Liver (tissue), 9 donors: ENCODE results near the gene BRINP1. TPM values are rescaled to one million over a fixed set of nuclear protein-coding genes. Genes with fewer than 3 reads are reported as not detected.

Experiments
- DNase-seq: peaks from one replicate; pipeline ENCODE4 v3.0.0-alpha.2; 2017; ENCODE audit warnings: low spot score
- H3K27ac ChIP-seq, 2 donors: one replicate each; pipeline ENCODE4 v1.7.0; 2013; ENCODE audit warnings: inconsistent platforms in 2 of 2, low read length in 2 of 2, control low read depth in 1 of 2, low read depth in 1 of 2, mild to moderate bottlenecking in 1 of 2
- H3K27me3 ChIP-seq, 4 donors: one replicate each; pipeline versions ENCODE4 v1.6.1 to v1.7.0; 2013; ENCODE audit warnings: low read length in 3 of 4, inconsistent platforms in 1 of 4, mild to moderate bottlenecking in 1 of 4, moderate library complexity in 1 of 4; ENCODE audit not compliant: control insufficient read depth in 4 of 4, insufficient read depth in 4 of 4
- H3K36me3 ChIP-seq, 4 donors: one replicate each; pipeline versions ENCODE4 v1.6.1 to v1.7.0; 2013; ENCODE audit warnings: low read length in 3 of 4, mild to moderate bottlenecking in 3 of 4, low read depth in 1 of 4, moderate library complexity in 1 of 4; ENCODE audit not compliant: control insufficient read depth in 4 of 4, insufficient read depth in 3 of 4
- H3K4me1 ChIP-seq, 4 donors: one replicate each; pipeline versions ENCODE4 v1.6.1 to v1.7.0; 2013; ENCODE audit warnings: low read length in 3 of 4, mild to moderate bottlenecking in 3 of 4, moderate library complexity in 1 of 4; ENCODE audit not compliant: control insufficient read depth in 4 of 4, insufficient read depth in 4 of 4
- H3K4me3 ChIP-seq, 3 donors: one replicate each; pipeline versions ENCODE4 v1.6.1 to v1.7.0; 2013; ENCODE audit warnings: low read length in 3 of 3, control low read depth in 1 of 3, low read depth in 1 of 3, mild to moderate bottlenecking in 1 of 3
- H3K9ac ChIP-seq, 2 donors: one replicate each; pipeline ENCODE4 v1.7.0; 2013; ENCODE audit warnings: low read length in 2 of 2, mild to moderate bottlenecking in 2 of 2, moderate library complexity in 2 of 2, control low read depth in 1 of 2, low read depth in 1 of 2
- H3K9me3 ChIP-seq, 4 donors: one replicate each; pipeline versions ENCODE4 v1.6.1 to v1.7.0; 2013; ENCODE audit warnings: low read length in 3 of 4; ENCODE audit not compliant: control insufficient read depth in 4 of 4
- ATF3 ChIP-seq: IDR thresholded peaks from 2 replicates; pipeline ENCODE4 v1.6.1; 2016; ENCODE audit warnings: antibody characterized with exemption
- CTCF ChIP-seq: fragments of 150-350 bp; IDR thresholded peaks from 2 replicates; pipeline ENCODE4 v1.5.1; 2017; ENCODE audit warnings: improper control_type of control experiment, low read depth, low read length; ENCODE audit not compliant: missing input control
- EGR1 ChIP-seq, 2 donors: IDR thresholded peaks; 2 replicates each; pipeline ENCODE4 v1.6.1; 2016 to 2018; ENCODE audit warnings: antibody characterized with exemption in 2 of 2, low read depth in 2 of 2
- FOXA1 ChIP-seq: IDR thresholded peaks from 2 replicates; pipeline ENCODE4 v1.6.1; 2016; ENCODE audit warnings: antibody characterized with exemption
- FOXA2 ChIP-seq: IDR thresholded peaks from 2 replicates; pipeline ENCODE4 v1.6.1; 2016; ENCODE audit warnings: antibody characterized with exemption
- HNF4A ChIP-seq, 2 donors: conservative IDR thresholded peaks; 2 replicates each; pipeline ENCODE4 v1.6.1; 2016; ENCODE audit warnings: antibody characterized with exemption in 2 of 2, mild to moderate bottlenecking in 2 of 2
- HNF4G ChIP-seq: IDR thresholded peaks from 2 replicates; pipeline ENCODE4 v1.6.1; 2016; ENCODE audit warnings: antibody characterized with exemption
- JUND ChIP-seq, 2 donors: IDR thresholded peaks; 2 replicates each; pipeline ENCODE4 v1.6.1; 2016; ENCODE audit warnings: antibody characterized with exemption in 2 of 2
- NR2F2 ChIP-seq: IDR thresholded peaks from 2 replicates; pipeline ENCODE4 v1.6.1; 2016; ENCODE audit warnings: antibody characterized with exemption
- RAD21 ChIP-seq, 2 donors: IDR thresholded peaks; 2 replicates each; pipeline ENCODE4 v1.6.1; 2016; ENCODE audit warnings: antibody characterized with exemption in 2 of 2, mild to moderate bottlenecking in 2 of 2
- REST ChIP-seq: IDR thresholded peaks from 2 replicates; pipeline ENCODE4 v1.6.1; 2016; ENCODE audit warnings: antibody characterized with exemption, mild to moderate bottlenecking
- RXRA ChIP-seq, 2 donors: IDR thresholded peaks; 2 replicates each; pipeline ENCODE4 v1.6.1; 2017 to 2018; ENCODE audit warnings: antibody characterized with exemption in 2 of 2, mild to moderate bottlenecking in 1 of 2
- SP1 ChIP-seq: IDR thresholded peaks from 2 replicates; pipeline ENCODE4 v1.6.1; 2018; ENCODE audit warnings: antibody characterized with exemption, mild to moderate bottlenecking
- TAF1 ChIP-seq: conservative IDR thresholded peaks from 2 replicates; pipeline ENCODE4 v1.6.1; 2016; ENCODE audit warnings: antibody characterized with exemption, mild to moderate bottlenecking
- YY1 ChIP-seq: IDR thresholded peaks from 2 replicates; pipeline ENCODE4 v1.6.1; 2016; ENCODE audit warnings: antibody characterized with exemption, mild to moderate bottlenecking
- WGBS: extraction: QIAGEN DNeasy Blood & Tissue Kit; methylation state at CpG from one replicate; pipeline ENCODE4 v1.1.7; 2013; 5-methylcytosine and 5-hydroxymethylcytosine counted together
- polyA plus RNA-seq, 2 donors: library from polyadenylated mRNA; stranded (reverse) in 1 of 2; unstranded in 1 of 2; fragments of 200-250 nt in 1 of 2; fragments of >200 nt in 1 of 2; fragmentation: Nextera tagmentation in 1 of 2; extraction: Ambion mirVana in 1 of 2; gene quantifications; one replicate each; pipeline versions ENCODE4 v1.2.1 to v1.2.3, GENCODE V29; 2013 to 2015
- total RNA-seq, 2 donors: library from RNA; depleted of rRNA; stranded (reverse); fragments of >200 nt; gene quantifications; one replicate each; pipeline ENCODE4 v1.2.3, GENCODE V29; 2014
- TF ChIP-seq, protein P1 (sequence below): IDR thresholded peaks from 2 replicates; pipeline ENCODE4 v1.6.1; 2016; ENCODE audit warnings: antibody characterized with exemption
- TF ChIP-seq, protein P2 (sequence below): IDR thresholded peaks from 2 replicates; pipeline ENCODE4 v1.6.1; 2016; ENCODE audit warnings: antibody characterized with exemption
- donor health status: healthy.
- donor health status: healthy.
- donor health status: healthy.
- donor health status: healthy.
- donor health status: healthy.

The BRINP1 gene
- total and polyA plus RNA-seq, 4 donors: under 0.01 to 0.43 (median 0.18) TPM

DNA sequence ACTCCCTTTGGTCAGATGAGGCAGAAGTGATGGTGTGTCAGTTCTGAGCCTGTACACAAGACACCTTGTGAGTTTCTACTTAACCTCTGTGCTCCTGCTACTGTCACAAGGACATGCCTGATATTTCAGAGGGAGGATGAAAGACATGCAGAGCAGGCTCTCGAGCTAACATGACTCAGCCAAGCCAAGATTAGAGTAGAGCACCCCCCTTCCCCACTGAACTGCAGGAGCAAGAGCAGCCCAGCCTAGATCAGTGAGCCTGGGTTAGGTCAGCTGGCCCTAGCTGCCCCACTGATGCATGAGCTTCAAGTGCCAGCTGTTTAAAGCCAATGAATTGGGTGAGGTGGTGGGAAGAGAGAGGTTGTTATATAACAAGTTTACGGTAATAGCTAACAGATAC lies 36.7 kb downstream of the BRINP1 start:
- no peak for DNase-seq
- no peak overlapping the region for H3K9ac ChIP-seq
- no peaks in the 10 kb centered on the region for H3K27me3 ChIP-seq
- TF ChIP-seq, protein P1, sequence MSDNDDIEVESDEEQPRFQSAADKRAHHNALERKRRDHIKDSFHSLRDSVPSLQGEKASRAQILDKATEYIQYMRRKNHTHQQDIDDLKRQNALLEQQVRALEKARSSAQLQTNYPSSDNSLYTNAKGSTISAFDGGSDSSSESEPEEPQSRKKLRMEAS: no peak
- TF ChIP-seq FOXA1: no peak
- no peak for TF ChIP-seq RXRA (IDR thresholded peaks at IDR 0.05)
- no peak for TF ChIP-seq HNF4G
- no peak for TF ChIP-seq ATF3
- TF ChIP-seq TAF1: no peak
- no peak for TF ChIP-seq REST
- TF ChIP-seq, protein P2, sequence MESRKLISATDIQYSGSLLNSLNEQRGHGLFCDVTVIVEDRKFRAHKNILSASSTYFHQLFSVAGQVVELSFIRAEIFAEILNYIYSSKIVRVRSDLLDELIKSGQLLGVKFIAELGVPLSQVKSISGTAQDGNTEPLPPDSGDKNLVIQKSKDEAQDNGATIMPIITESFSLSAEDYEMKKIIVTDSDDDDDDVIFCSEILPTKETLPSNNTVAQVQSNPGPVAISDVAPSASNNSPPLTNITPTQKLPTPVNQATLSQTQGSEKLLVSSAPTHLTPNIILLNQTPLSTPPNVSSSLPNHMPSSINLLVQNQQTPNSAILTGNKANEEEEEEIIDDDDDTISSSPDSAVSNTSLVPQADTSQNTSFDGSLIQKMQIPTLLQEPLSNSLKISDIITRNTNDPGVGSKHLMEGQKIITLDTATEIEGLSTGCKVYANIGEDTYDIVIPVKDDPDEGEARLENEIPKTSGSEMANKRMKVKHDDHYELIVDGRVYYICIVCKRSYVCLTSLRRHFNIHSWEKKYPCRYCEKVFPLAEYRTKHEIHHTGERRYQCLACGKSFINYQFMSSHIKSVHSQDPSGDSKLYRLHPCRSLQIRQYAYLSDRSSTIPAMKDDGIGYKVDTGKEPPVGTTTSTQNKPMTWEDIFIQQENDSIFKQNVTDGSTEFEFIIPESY: no peak
- TF ChIP-seq EGR1 (IDR thresholded peaks at IDR 0.05; ENCODE audit: low read depth in 2 of 2): no peak
- TF ChIP-seq HNF4A (conservative IDR thresholded peaks at IDR 0.05): no peak
- no peak for TF ChIP-seq FOXA2
- TF ChIP-seq JUND (IDR thresholded peaks at IDR 0.05): no peak
- no peak for TF ChIP-seq RAD21 (IDR thresholded peaks at IDR 0.05)
- no peak for TF ChIP-seq SP1
- no peak for TF ChIP-seq YY1
- H3K9me3 ChIP-seq: peaks cover 0 to 6% (median 3%) of the 10 kb centered on the region in 4 donors
- H3K27ac ChIP-seq: no peak overlapping the region
- 56% methylated on average over 2 of the region's 2 CpGs for WGBS
- no peaks in the 10 kb centered on the region for H3K4me1 ChIP-seq
- no peaks in the 10 kb centered on the region for H3K36me3 ChIP-seq
- no peak overlapping the region for H3K4me3 ChIP-seq

GRCh38 chr9:119322184-119322583 lies 47.1 kb downstream of the BRINP1 start:
- Histone ChIP-seq H3K4me3 (no peak overlapping the region), H3K9ac (no peak overlapping the region), H3K9me3 (no peaks in the 10 kb centered on the region), H3K4me1 (no peaks in the 10 kb centered on the region), H3K27ac (no peak overlapping the region), H3K36me3 (no peaks in the 10 kb centered on the region), H3K27me3 (no peaks in the 10 kb centered on the region)
- no peak for DNase-seq
- TF ChIP-seq JUND (IDR thresholded peaks at IDR 0.05) (peak in 1 of 2 donors; percentile 47), RXRA (IDR thresholded peaks at IDR 0.05) (peak in 1 of 2 donors; percentile 33), CTCF (no peak), NR2F2 (peak; percentile 87)
- WGBS: 55% methylated on average over 7 of the region's 7 CpGs
